Measurements from ENCODE around the gene DHRS7.
"Not testable (repeated sequence)": the region's sequence is repeated elsewhere in the genome, so short reads cannot be mapped to it uniquely, and the experiment has no call there.

DHRS7 gene

DNA sequence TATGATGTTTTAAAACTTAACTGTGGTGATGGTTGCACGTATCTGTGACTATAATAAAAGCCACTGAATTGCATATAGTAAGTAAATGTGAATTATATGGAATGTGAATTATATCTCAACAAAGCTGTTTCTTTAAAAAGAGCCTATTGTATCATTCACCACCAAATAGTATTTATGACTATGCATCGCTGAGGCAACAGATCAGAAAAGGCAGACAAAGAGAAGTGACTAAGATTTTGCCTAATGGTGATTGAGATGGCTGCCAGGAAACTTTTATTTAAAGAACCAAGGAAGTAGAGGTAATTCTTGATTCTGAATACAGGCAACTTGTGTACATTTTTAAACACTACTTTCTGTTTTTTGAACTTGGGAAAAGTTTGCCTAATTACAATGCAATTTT is 31.7 kb downstream of the DHRS7 start:
- DNase-seq: no peak

- no peak for DNase-seq
These were observed 39.3 kb downstream of the DHRS7 start for GRCh38 chr14:60125918-60126317.

- no peak for DNase-seq
These were observed 49.0 kb downstream of the DHRS7 start for GRCh38 chr14:60116181-60116580.

DNA sequence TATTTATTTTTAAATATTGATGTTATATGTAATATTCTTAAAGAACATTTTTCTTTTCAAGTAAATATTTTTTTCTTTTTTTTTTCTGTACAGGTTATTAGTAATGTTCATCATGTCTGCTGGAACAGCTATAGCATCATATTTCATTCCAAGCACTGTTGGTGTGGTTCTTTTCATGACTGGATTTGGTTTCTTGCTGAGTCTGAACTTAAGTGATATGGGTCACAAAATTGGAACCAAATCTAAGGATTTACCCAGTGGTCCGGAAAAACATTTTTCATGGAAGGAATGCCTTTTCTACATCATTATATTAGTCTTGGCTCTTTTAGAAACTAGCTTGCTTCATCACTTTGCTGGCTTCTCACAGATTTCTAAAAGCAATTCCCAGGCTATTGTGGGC is 50.3 kb downstream of the DHRS7 start:
- DNase-seq: no peak

- DNase-seq: no peak
These were observed 53.5 kb downstream of the DHRS7 start for GRCh38 chr14:60111732-60112131.

- no peak for DNase-seq
These were observed 57.7 kb downstream of the DHRS7 start for GRCh38 chr14:60107477-60107876.

GRCh38 chr14:60106339-60106738 is 58.9 kb downstream of the DHRS7 start:
- DNase-seq: no peak

GRCh38 chr14:60102389-60102788 is 62.8 kb downstream of the DHRS7 start:
- DNase-seq: no peak

DNA sequence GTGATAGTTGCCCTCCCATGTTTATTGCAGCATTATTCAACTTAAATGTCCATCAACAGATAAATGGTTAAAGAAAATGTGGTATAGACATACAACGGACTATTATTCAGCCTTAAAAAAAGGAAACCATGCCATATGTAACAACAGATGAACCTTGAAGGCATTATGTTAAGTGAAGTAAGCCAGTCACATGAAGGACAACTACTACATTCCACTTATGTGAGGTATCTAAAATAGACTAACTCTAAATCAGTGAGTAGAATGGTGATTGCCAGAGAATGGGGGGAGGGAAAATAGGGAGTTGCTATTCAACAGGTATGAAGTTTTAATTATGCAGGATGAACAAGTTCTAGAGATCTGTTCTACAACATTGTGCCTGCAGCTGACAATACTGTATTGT is 63.4 kb downstream of the DHRS7 start:
- no peak for DNase-seq

- not testable (repeated sequence) for DNase-seq
These were observed 65.3 kb downstream of the DHRS7 start for GRCh38 chr14:60099855-60100254.

GRCh38 chr14:60097974-60098373 is 67.2 kb downstream of the DHRS7 start:
- DNase-seq: no peak

DNA sequence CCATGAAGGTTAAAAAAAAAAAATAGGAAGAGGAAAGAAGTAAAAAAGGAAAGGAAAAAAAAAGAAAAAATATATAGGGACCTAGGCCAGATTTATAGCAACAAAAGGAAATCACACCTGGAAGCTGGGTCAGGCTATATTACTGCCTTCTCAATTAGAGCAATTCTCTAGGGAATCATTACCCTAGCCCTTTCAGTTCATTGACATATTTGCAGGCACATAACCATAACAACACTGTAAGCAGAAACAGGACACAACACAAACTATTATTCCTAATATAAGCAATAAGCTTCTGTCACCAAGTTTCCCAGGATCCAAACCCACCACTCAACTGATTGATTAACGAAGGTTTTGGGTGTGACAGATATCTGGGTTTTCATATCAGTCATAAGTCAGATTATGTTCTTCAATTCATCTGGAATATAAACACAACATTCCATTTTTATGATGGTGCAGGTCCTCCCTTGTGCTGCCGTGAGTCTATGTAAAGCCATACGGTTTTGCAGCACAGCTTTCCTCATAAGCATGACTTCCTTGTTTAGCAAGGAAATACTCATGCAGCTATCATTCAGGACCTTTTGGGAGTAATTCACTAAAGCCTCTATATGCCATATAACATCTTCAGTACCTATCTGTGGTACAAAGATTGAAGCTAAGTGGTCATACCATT is 69.3 kb downstream of the DHRS7 start:
- DNase-seq: no peak

- no peak for DNase-seq
These were observed 70.0 kb downstream of the DHRS7 start for GRCh38 chr14:60095231-60095630.

DNA sequence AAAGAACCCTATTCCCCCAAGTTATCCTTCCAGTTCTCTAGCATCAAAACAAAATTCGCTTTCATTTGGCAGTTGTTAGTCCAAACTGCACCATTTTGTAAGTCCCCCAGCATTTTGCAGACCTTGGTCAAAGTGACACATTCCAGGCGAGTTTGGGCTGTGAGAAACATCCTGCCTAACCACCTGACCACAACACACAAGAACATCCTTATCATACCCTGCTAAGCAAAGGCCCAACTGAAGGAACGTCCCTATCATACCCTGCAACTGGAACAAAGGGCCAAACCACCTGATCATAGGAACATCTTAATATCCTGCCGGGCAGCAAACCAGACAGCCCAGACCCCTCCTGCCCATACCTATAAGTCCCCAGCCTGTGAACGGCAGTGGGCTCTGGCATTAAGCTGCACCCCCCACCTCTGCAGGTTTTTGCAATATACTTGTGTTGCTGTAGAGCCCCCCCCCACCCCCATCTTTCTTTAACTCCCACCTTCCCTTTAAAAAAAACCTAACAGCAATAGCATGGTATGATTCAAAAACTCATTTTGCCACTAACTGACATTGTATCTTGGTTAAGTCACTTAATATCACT is 70.8 kb downstream of the DHRS7 start:
- no peak for DNase-seq
